Upper lobe of left lung (tissue), 6 donors: Measurements from ENCODE around the gene WNT2. TPM values are rescaled to one million over a fixed set of nuclear protein-coding genes. Genes with fewer than 3 reads are reported as not detected.
A peak's percentile ranks its signal among the peaks of the same experiment; 100 is the strongest.

Source experiments
- ATAC-seq, 2 donors: fragments of 200-7000 bp; cut with Tn5 transposase; one replicate each; pipeline ENCODE4 v1.9.1; 2022; ENCODE audit warnings: mild to moderate bottlenecking in 2 of 2, moderate library complexity in 2 of 2; ENCODE audit not compliant: low FRiP score in 2 of 2
- DNase-seq, 2 donors: peaks; one replicate each; pipeline ENCODE4 v3.0.0-alpha.2; 2019 to 2020
- H3K27ac ChIP-seq, 4 donors: fragments of 200-600 bp; sonication (generic); one replicate each; pipeline ENCODE4 v1.5.1; 2016 to 2019
- H3K27me3 ChIP-seq, 4 donors: fragments of 200-600 bp; sonication (generic); one replicate each; pipeline ENCODE4 v1.5.1; 2017 to 2019
- H3K36me3 ChIP-seq, 4 donors: fragments of 200-600 bp; sonication (generic); one replicate each; pipeline ENCODE4 v1.5.1; 2016 to 2019
- H3K4me1 ChIP-seq, 4 donors: fragments of 200-600 bp; sonication (generic); one replicate each; pipeline ENCODE4 v1.5.1; 2018 to 2019
- H3K4me3 ChIP-seq, 4 donors: fragments of 200-600 bp; sonication (generic); one replicate each; pipeline ENCODE4 v1.5.1; 2017 to 2019; ENCODE audit warnings: mild to moderate bottlenecking in 2 of 4, moderate library complexity in 1 of 4
- H3K9me3 ChIP-seq, 4 donors: fragments of 200-600 bp; sonication (generic); one replicate each; pipeline ENCODE4 v1.5.1; 2018 to 2019
- CTCF ChIP-seq, 6 experiments: fragments of 450-650 bp in 4 of 6; fragments of 200-600 bp in 2 of 6; sonication (generic) in 2 of 6; IDR thresholded peaks; one replicate each; pipeline ENCODE4 v1.5.1; 2016 to 2019; ENCODE audit warnings: antibody characterized with exemption in 6 of 6
- EP300 ChIP-seq, 4 donors: sonication (generic); formaldehyde crosslinking; IDR thresholded peaks; one replicate each; pipeline ENCODE4 v1.5.1; 2017; ENCODE audit warnings: antibody characterized with exemption in 4 of 4, control low read depth in 2 of 4
- POLR2A ChIP-seq, 4 donors: fragments of 450-650 bp; IDR thresholded peaks; one replicate each; pipeline ENCODE4 v1.5.1; 2016 to 2017; ENCODE audit warnings: antibody characterized with exemption in 4 of 4, mild to moderate bottlenecking in 2 of 4
- POLR2AphosphoS5 ChIP-seq, 2 donors: sonication (generic); formaldehyde crosslinking; IDR thresholded peaks; one replicate each; pipeline ENCODE4 v1.5.1; 2017; ENCODE audit warnings: antibody characterized with exemption in 2 of 2
- WGBS, 2 donors: methylation state at CpG; one replicate each; pipeline ENCODE4 v1.1.5; 2017 to 2018; 5-methylcytosine and 5-hydroxymethylcytosine counted together
- total RNA-seq, 6 donors: library from RNA; depleted of rRNA in 4 of 6; stranded (reverse); fragments of >200 nt in 4 of 6; gene quantifications; one replicate each; pipeline versions ENCODE4 v1.1.0 to v1.2.1, GENCODE V29; 2016 to 2021
- donor health status: DM: no; HTN: no; CAD: no; lungs with moderate emphysema.
- donor health status: DM: no; HTN: yes; CAD: no; lungs with severe emphysema.

WNT2 gene
- total RNA-seq, 6 donors from 2014 or later: 1.0 to 13.9 (median 7.1) TPM

- Histone ChIP-seq H3K27me3 (peaks cover 0 to 2% (median 0%) of the 10 kb centered on the region in 4 donors), H3K27ac (no peak overlapping the region), H3K9me3 (peaks cover 0 to under 1% (median 0%) of the 10 kb centered on the region in 4 donors), H3K36me3 (no peaks in the 10 kb centered on the region), H3K4me3 (no peak overlapping the region), H3K4me1 (no peaks in the 10 kb centered on the region)
- no peak for ATAC-seq
- no peak for DNase-seq
- TF ChIP-seq CTCF (IDR thresholded peaks at IDR 0.05) (no peak), EP300 (IDR thresholded peaks at IDR 0.05) (no peak)
- whole genome bisulfite sequencing, 2 donors: 94 to 96% methylated on average over 4 of the region's 4 CpGs
Measured at GRCh38 chr7:117241088-117241487, 81.8 kb downstream of the WNT2 start.

- H3K4me3 ChIP-seq: no peak overlapping the region
- TF ChIP-seq EP300 (IDR thresholded peaks at IDR 0.05): no peak
- TF ChIP-seq POLR2AphosphoS5 (IDR thresholded peaks at IDR 0.05): no peak
- H3K36me3 ChIP-seq: no peaks in the 10 kb centered on the region
- no peak for ATAC-seq
- H3K4me1 ChIP-seq: no peaks in the 10 kb centered on the region
- H3K27ac ChIP-seq: no peak overlapping the region
- peaks cover 0 to 2% (median 0%) of the 10 kb centered on the region in 4 donors for H3K27me3 ChIP-seq
- no peak for DNase-seq
- 85 to 90% methylated on average over 7 of the region's 7 CpGs for whole genome bisulfite sequencing, 2 donors
- H3K9me3 ChIP-seq: peaks cover 0 to 8% (median 0%) of the 10 kb centered on the region in 4 donors
Measured at GRCh38 chr7:117238937-117239336, 83.9 kb downstream of the WNT2 start.

GRCh38 chr7:117238472-117238871 lies 84.4 kb downstream of the WNT2 start:
- H3K4me3 ChIP-seq: no peak overlapping the region
- TF ChIP-seq CTCF (IDR thresholded peaks at IDR 0.05) (no peak), EP300 (IDR thresholded peaks at IDR 0.05) (no peak), POLR2AphosphoS5 (IDR thresholded peaks at IDR 0.05) (no peak), POLR2A (IDR thresholded peaks at IDR 0.05) (no peak)
- H3K9me3 ChIP-seq: peaks cover 0 to 8% (median 0%) of the 10 kb centered on the region in 4 donors
- H3K27ac ChIP-seq: no peak overlapping the region
- WGBS, 2 donors: 90 to 92% methylated on average over 6 to 7 of the region's 7 CpGs
- peaks cover 0 to 2% (median 0%) of the 10 kb centered on the region in 4 donors for H3K27me3 ChIP-seq
- H3K4me1 ChIP-seq: no peaks in the 10 kb centered on the region
- no peaks in the 10 kb centered on the region for H3K36me3 ChIP-seq
- DNase-seq (peak in 1 of 2 donors; percentile 62), ATAC-seq (no peak)

- H3K4me1 ChIP-seq: no peaks in the 10 kb centered on the region
- DNase-seq (no peak), ATAC-seq (no peak)
- H3K27me3 ChIP-seq: peaks cover 0 to 2% (median 0%) of the 10 kb centered on the region in 4 donors
- no peak overlapping the region for H3K4me3 ChIP-seq
- TF ChIP-seq POLR2A (IDR thresholded peaks at IDR 0.05): no peak
- no peak for TF ChIP-seq CTCF (IDR thresholded peaks at IDR 0.05)
- TF ChIP-seq EP300 (IDR thresholded peaks at IDR 0.05): no peak
- no peak for TF ChIP-seq POLR2AphosphoS5 (IDR thresholded peaks at IDR 0.05)
- H3K9me3 ChIP-seq: peaks cover 0 to 8% (median 0%) of the 10 kb centered on the region in 4 donors
- H3K36me3 ChIP-seq: no peaks in the 10 kb centered on the region
- WGBS, 2 donors: 68 to 70% methylated on average over 5 of the region's 5 CpGs
- H3K27ac ChIP-seq: no peak overlapping the region
Measured at GRCh38 chr7:117237646-117238045, 85.2 kb downstream of the WNT2 start.

- 70 to 98% methylated on average over 3 of the region's 3 CpGs for WGBS, 2 donors
- no peaks in the 10 kb centered on the region for H3K27me3 ChIP-seq
Measured at GRCh38 chr7:117231047-117231359, 91.9 kb downstream of the WNT2 start.

GRCh38 chr7:117230276-117231046 lies 92.4 kb downstream of the WNT2 start:
- ATAC-seq: no peak
- 81 to 87% methylated on average over 4 of the region's 4 CpGs for WGBS, 2 donors
- Histone ChIP-seq H3K9me3 (peaks cover 0 to 1% (median 0%) of the 10 kb centered on the region in 4 donors), H3K27ac (no peak overlapping the region), H3K4me3 (no peak overlapping the region), H3K27me3 (no peaks in the 10 kb centered on the region), H3K4me1 (no peaks in the 10 kb centered on the region), H3K36me3 (no peaks in the 10 kb centered on the region)
- no peak for DNase-seq
- no peak for TF ChIP-seq EP300 (IDR thresholded peaks at IDR 0.05)
- no peak for TF ChIP-seq POLR2A (IDR thresholded peaks at IDR 0.05)
- TF ChIP-seq POLR2AphosphoS5 (IDR thresholded peaks at IDR 0.05): no peak
- no peak for TF ChIP-seq CTCF (IDR thresholded peaks at IDR 0.05)

More at GRCh38 chr7:117231047-117231359, 91.9 kb downstream of the WNT2 start:
- no peaks in the 10 kb centered on the region for H3K36me3 ChIP-seq
- no peak for DNase-seq
- H3K9me3 ChIP-seq: peaks cover 0 to 7% (median 0%) of the 10 kb centered on the region in 4 donors
- no peaks in the 10 kb centered on the region for H3K4me1 ChIP-seq
- no peak overlapping the region for H3K27ac ChIP-seq
- ATAC-seq: no peak
- no peak overlapping the region for H3K4me3 ChIP-seq
- TF ChIP-seq POLR2AphosphoS5 (IDR thresholded peaks at IDR 0.05): no peak
